GM23248 (cell line): Measurements from ENCODE around the gene TFEC. TPM values are rescaled to one million over a fixed set of nuclear protein-coding genes. Genes with fewer than 3 reads are reported as not detected.
"Not testable (repeated sequence)": the region's sequence is repeated elsewhere in the genome, so short reads cannot be mapped to it uniquely, and the experiment has no call there.

Experiments
- DNase-seq: peaks from one replicate; pipeline ENCODE4 v3.0.0-alpha.2; 2015
- H2AFZ ChIP-seq: fragments of 200-600 bp; sonication (generic); 2 replicates; pipeline ENCODE4 v1.6.1; 2016; ENCODE audit warnings: antibody characterized with exemption
- H3F3A ChIP-seq: fragments of 200-600 bp; sonication (generic); 2 replicates; pipeline ENCODE4 v1.6.1; 2016; ENCODE audit warnings: mild to moderate bottlenecking, antibody characterized with exemption, mixed run types; ENCODE audit not compliant: insufficient read depth
- H3K27ac ChIP-seq: fragments of 200-600 bp; sonication (generic); 2 replicates; pipeline ENCODE4 v1.5.1; 2016; ENCODE audit warnings: mild to moderate bottlenecking
- H3K27me3 ChIP-seq: fragments of 200-600 bp; sonication (generic); replicated peaks from 2 replicates; pipeline ENCODE4 v1.6.1; 2016; ENCODE audit warnings: mild to moderate bottlenecking; ENCODE audit not compliant: insufficient read depth
- H3K36me3 ChIP-seq: fragments of 200-600 bp; sonication (generic); 2 replicates; pipeline ENCODE4 v1.6.1; 2016; ENCODE audit warnings: low read depth, mild to moderate bottlenecking
- H3K4me1 ChIP-seq: fragments of 200-600 bp; sonication (generic); 2 replicates; pipeline ENCODE4 v1.6.1; 2016; ENCODE audit warnings: mild to moderate bottlenecking; ENCODE audit not compliant: insufficient read depth
- H3K4me2 ChIP-seq: fragments of 200-600 bp; sonication (generic); one replicate; pipeline ENCODE4 v1.6.1; 2016; ENCODE audit warnings: mild to moderate bottlenecking; ENCODE audit not compliant: unreplicated experiment
- H3K4me3 ChIP-seq: fragments of 200-600 bp; sonication (generic); 2 replicates; pipeline ENCODE4 v1.5.1; 2016; ENCODE audit warnings: mild to moderate bottlenecking
- H3K79me2 ChIP-seq: fragments of 200-600 bp; sonication (generic); 2 replicates; pipeline ENCODE4 v1.6.1; 2016; ENCODE audit warnings: mild to moderate bottlenecking; ENCODE audit not compliant: insufficient read depth
- H3K9ac ChIP-seq: fragments of 200-600 bp; sonication (generic); 2 replicates; pipeline ENCODE4 v1.6.1; 2016; ENCODE audit warnings: mild to moderate bottlenecking
- H3K9me2 ChIP-seq: fragments of 200-600 bp; sonication (generic); 2 replicates; pipeline ENCODE4 v1.6.1; 2016; ENCODE audit warnings: mixed run types, mild to moderate bottlenecking, moderate library complexity; ENCODE audit not compliant: insufficient read depth
- H3K9me3 ChIP-seq: fragments of 200-600 bp; sonication (generic); one replicate; pipeline ENCODE4 v1.6.1; 2017; ENCODE audit warnings: low read depth
- H4K20me1 ChIP-seq: fragments of 200-600 bp; sonication (generic); 2 replicates; pipeline ENCODE4 v1.6.0; 2016; ENCODE audit not compliant: insufficient read depth
- EZH2 ChIP-seq: fragments of 200-600 bp; sonication (generic); IDR thresholded peaks from 2 replicates; pipeline ENCODE4 v1.6.1; 2018; ENCODE audit warnings: antibody characterized with exemption, mild to moderate bottlenecking; ENCODE audit not compliant: insufficient read depth, poor library complexity, severe bottlenecking
- EZH2phosphoT487 ChIP-seq: fragments of 200-600 bp; sonication (generic); IDR thresholded peaks from 2 replicates; pipeline ENCODE4 v1.6.1; 2018; ENCODE audit warnings: antibody characterized with exemption, moderate library complexity, mild to moderate bottlenecking, low read depth; ENCODE audit not compliant: insufficient read depth
- WGBS, 2 experiments: methylation state at CpG; one replicate each; pipeline ENCODE4 v1.1.6; 2015 to 2017; ENCODE audit warnings: low lambda C conversion rate in 2 of 2, low coverage in 1 of 2; ENCODE audit errors: missing lambda C conversion rate in 2 of 2; 5-methylcytosine and 5-hydroxymethylcytosine counted together
- in situ Hi-C: fragments of 300-500 bp; cut with MboI; formaldehyde crosslinking; loops from 2 replicates; pipeline ENCODE4 v1.15.0; 2020
- polyA plus RNA-seq: library from polyadenylated mRNA; unstranded; fragments of >200 nt; fragmentation: Nextera tagmentation; extraction: Ambion mirVana; gene quantifications from 2 replicates; pipeline ENCODE4 v1.2.1, GENCODE V29; 2016
- total RNA-seq: library from RNA; depleted of rRNA; stranded (reverse); fragments of >200 nt; shearing (Covaris generic); gene quantifications from 2 replicates; pipeline ENCODE4 v1.2.3, GENCODE V29; 2014

TFEC gene
- total and polyA plus RNA-seq, 2 experiments from 2014 or later, result not detected

DNA sequence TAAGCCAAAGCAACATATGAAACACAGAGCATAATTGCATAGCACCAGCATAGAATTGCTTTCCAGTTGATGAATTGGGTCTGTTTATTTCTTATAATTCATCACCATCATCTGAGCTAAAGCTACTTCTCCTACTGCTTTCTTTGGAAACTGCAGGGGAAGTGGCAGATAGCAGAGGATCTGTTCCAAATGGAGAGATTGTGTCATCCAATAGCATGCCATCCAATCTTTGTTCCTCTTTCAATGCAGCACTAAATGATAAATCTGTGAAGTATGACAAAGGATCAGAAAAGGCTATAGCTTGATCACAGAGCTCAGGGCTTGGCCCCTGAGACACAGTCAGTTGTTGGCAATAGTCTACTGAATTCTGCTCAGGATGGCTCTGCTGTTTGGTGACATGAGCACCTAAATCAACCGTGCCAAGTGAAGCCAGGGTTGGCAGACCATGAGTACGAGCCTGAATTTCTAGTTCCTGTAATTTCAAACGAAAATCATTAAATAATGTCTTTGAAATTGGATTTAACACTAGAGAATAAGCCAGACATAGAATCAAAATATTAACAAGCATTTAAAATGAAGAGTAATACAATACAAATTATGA lies 90.0 kb downstream of the TFEC start:
- Histone ChIP-seq H3F3A (no peaks in the 10 kb centered on the region), H3K36me3 (no peaks in the 10 kb centered on the region), H2AFZ (no peak overlapping the region), H3K9me2 (no peaks in the 10 kb centered on the region), H3K27me3 (no peaks in the 10 kb centered on the region; the same call in 1 of the 2 replicates), H3K27ac (no peak overlapping the region), H3K4me1 (peaks cover 6% of the 10 kb centered on the region; the same call in 1 of the 2 replicates), H3K4me3 (no peak overlapping the region), H4K20me1 (no peaks in the 10 kb centered on the region), H3K9ac (no peak overlapping the region), H3K79me2 (no peaks in the 10 kb centered on the region), H3K4me2 (no peak overlapping the region), H3K9me3 (no peaks in the 10 kb centered on the region)
- DNase-seq, result peak; percentile 10
- in situ Hi-C loops, result no loop called here
- WGBS, 2 experiments, result 50 to 56% methylated on average over 3 of the region's 3 CpGs
- TF ChIP-seq EZH2 (no peak), EZH2phosphoT487 (no peak)

DNA sequence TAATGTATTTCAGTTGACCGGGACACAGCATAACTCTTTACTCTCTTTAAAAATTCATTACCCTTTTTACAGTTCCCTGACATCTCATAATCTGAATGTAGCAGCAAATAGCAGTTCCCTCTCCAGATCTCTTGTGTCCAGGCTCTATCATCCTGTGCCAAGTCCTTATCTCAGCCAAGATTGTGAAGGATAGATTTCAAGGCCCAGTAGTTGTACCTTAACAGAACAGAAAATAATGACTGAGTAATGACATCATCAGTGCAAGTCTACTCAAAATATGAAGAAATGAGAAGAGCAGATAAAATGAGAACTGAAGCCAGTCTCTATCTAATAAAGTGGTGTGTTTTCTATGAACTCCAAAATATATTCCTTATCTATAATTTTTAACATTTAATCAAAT lies 92.6 kb downstream of the TFEC start:
- Histone ChIP-seq H3K36me3 (no peaks in the 10 kb centered on the region), H3K9ac (no peak overlapping the region), H3K4me3 (no peak overlapping the region), H3K79me2 (no peaks in the 10 kb centered on the region), H3F3A (no peaks in the 10 kb centered on the region), H3K4me2 (no peak overlapping the region), H3K9me3 (no peaks in the 10 kb centered on the region), H2AFZ (no peak overlapping the region), H3K27me3 (no peaks in the 10 kb centered on the region), H3K4me1 (peaks cover 6% of the 10 kb centered on the region; the same call in 1 of the 2 replicates), H3K27ac (no peak overlapping the region), H3K9me2 (no peaks in the 10 kb centered on the region), H4K20me1 (no peaks in the 10 kb centered on the region)
- DNase-seq, result no peak
- 73 to 78% methylated on average over 1 of the region's 1 CpG for WGBS, 2 experiments
- in situ Hi-C loops, result no loop called here
- no peak for TF ChIP-seq EZH2phosphoT487
- no peak for TF ChIP-seq EZH2

DNA sequence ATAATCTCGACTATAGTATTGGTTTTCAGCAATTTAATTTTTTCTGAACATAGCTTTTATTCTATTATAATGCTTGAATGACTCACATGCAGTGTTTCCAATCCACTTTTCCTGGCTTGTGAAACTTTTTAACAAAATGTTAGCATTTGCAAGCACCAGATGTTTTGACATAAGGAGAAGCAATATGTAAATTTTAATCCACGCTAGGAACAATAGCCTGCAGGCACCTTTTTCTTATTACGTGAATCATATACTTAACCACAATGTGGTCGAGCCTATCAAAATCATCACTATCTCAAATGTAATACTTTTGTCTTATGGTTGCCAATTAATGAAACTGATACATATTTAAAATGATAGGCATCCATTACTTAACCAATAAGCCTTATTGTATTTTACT lies 97.1 kb downstream of the TFEC start:
- Histone ChIP-seq H3K9me2 (no peaks in the 10 kb centered on the region), H3K27ac (no peak overlapping the region), H4K20me1 (no peaks in the 10 kb centered on the region), H3K79me2 (no peaks in the 10 kb centered on the region), H3K4me1 (no peaks in the 10 kb centered on the region), H3K36me3 (no peaks in the 10 kb centered on the region), H2AFZ (no peak overlapping the region), H3K4me2 (no peak overlapping the region), H3K9ac (no peak overlapping the region), H3K4me3 (no peak overlapping the region), H3K27me3 (no peaks in the 10 kb centered on the region), H3F3A (no peaks in the 10 kb centered on the region), H3K9me3 (no peaks in the 10 kb centered on the region)
- no peak for TF ChIP-seq EZH2
- no peak for TF ChIP-seq EZH2phosphoT487
- 3% methylated on average over 4 of the region's 4 CpGs for WGBS, 2 experiments
- in situ Hi-C loops, result no loop called here
- peak; percentile 29 for DNase-seq

DNA sequence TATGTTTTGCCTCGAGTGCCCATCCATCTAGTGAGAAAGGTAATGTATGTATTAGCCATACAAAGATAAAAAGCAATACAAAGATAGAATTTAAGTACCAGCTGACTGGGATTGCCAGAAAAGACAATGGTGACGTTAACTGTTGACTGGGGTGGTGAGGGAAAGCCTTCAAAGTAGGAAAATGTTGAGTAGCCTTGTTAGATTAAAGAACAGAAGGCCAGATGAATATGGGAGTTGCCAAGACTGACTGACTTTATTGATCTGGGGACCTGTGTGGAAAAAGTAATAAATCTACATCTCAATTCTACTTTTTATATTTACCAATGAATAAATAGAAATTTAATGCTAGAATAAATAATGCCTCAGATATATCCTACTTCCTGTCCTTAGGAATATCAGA lies 97.7 kb downstream of the TFEC start:
- no peaks in the 10 kb centered on the region for H3K9me3 ChIP-seq
- no peak overlapping the region for H3K4me2 ChIP-seq
- H3K9me2 ChIP-seq, result no peaks in the 10 kb centered on the region
- no peak overlapping the region for H2AFZ ChIP-seq
- no peaks in the 10 kb centered on the region for H3F3A ChIP-seq
- no peaks in the 10 kb centered on the region for H3K27me3 ChIP-seq
- no peaks in the 10 kb centered on the region for H4K20me1 ChIP-seq
- no peak overlapping the region for H3K9ac ChIP-seq
- WGBS, 2 experiments, result 38 to 43% methylated on average over 2 of the region's 2 CpGs
- H3K79me2 ChIP-seq, result no peaks in the 10 kb centered on the region
- H3K4me3 ChIP-seq, result no peak overlapping the region
- DNase-seq, result no peak
- H3K4me1 ChIP-seq, result no peaks in the 10 kb centered on the region
- H3K27ac ChIP-seq, result no peak overlapping the region
- in situ Hi-C loops, result no loop called here
- TF ChIP-seq EZH2 (no peak), EZH2phosphoT487 (no peak)
- no peaks in the 10 kb centered on the region for H3K36me3 ChIP-seq

DNA sequence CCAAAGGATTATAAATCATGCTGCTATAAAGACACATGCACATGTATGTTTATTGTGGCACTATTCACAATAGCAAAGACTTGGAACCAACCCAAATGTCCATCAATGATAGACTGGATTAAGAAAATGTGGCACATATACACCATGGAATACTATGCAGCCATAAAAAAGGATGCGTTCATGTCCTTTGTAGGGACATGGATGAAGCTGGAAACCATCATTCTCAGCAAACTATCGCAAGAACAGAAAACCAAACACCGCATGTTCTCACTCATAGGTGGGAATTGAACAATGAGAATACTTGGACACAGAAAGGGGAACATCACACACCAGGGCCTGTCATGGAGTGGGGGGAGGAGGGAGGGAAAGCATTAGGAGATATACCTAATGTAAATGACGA lies 100.4 kb downstream of the TFEC start:
- 45 to 49% methylated on average over 4 of the region's 4 CpGs for WGBS, 2 experiments
- H3K9me2 ChIP-seq, H3K9ac ChIP-seq, H3K79me2 ChIP-seq, DNase-seq, H4K20me1 ChIP-seq, H3K4me1 ChIP-seq, H3K4me3 ChIP-seq, H3K9me3 ChIP-seq, H3K27me3 ChIP-seq, H3K27ac ChIP-seq, H3K36me3 ChIP-seq, in situ Hi-C loops, H3K4me2 ChIP-seq, H3F3A ChIP-seq, H2AFZ ChIP-seq: not testable (repeated sequence)

DNA sequence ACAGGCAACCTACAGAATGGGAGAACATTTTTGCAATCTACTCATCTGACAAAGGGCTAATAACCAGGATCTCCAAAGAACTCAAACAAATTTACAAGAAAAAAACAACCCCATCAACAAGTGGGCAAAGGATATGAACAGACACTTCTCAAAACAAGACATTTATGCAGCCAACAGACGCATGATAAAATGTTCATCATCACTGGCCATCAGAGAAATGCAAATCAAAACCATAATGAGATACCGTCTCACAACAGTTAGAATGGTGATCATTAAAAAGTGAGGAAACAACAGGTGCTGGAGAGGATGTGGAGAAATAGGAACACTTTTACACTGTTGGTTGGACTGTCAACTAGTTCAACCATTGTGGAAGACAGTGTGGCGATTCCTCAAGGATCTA lies 100.8 kb downstream of the TFEC start:
- H3K4me2 ChIP-seq, H3F3A ChIP-seq, H2AFZ ChIP-seq, H3K27me3 ChIP-seq, H3K9me2 ChIP-seq, in situ Hi-C loops, H3K79me2 ChIP-seq, H4K20me1 ChIP-seq, H3K36me3 ChIP-seq, H3K9me3 ChIP-seq, H3K4me3 ChIP-seq, H3K4me1 ChIP-seq, H3K27ac ChIP-seq, DNase-seq, H3K9ac ChIP-seq: not testable (repeated sequence)
- WGBS, 2 experiments, result 44 to 47% methylated on average over 3 of the region's 3 CpGs
